GM21737 (cell line): ENCODE measurements around the gene OR1J4.

Source experiments
- ATAC-seq: cut with Tn5 transposase; IDR thresholded peaks from one replicate; pipeline ENCODE4 v1.9.1; 2021; ENCODE audit warnings: mild to moderate bottlenecking, moderate library complexity; ENCODE audit not compliant: unreplicated experiment

OR1J4 gene

GRCh38 chr9:122567901-122568300 lies 49.0 kb downstream of the OR1J4 start:
- no peak for ATAC-seq
